H9 (cell line): ENCODE data around the gene ABHD4. TPM values are rescaled to one million over a fixed set of nuclear protein-coding genes. Genes with fewer than 3 reads are reported as not detected.

Experiments used
- DNase-seq: peaks from one replicate; pipeline ENCODE4 v3.0.0-alpha.2; 2017
- H2AFZ ChIP-seq: one replicate; pipeline ENCODE4 v1.6.1; 2013; ENCODE audit warnings: mild to moderate bottlenecking, low read length, control low read depth, moderate library complexity
- H2AK5ac ChIP-seq: 2 replicates; pipeline ENCODE4 v1.6.1; 2013; ENCODE audit warnings: low read length, control low read depth, mixed read lengths; ENCODE audit not compliant: insufficient read length
- H2BK120ac ChIP-seq: one replicate; pipeline ENCODE4 v1.6.1; 2013; ENCODE audit warnings: low read depth, mild to moderate bottlenecking, low read length, control low read depth, inconsistent platforms; ENCODE audit not compliant: poor library complexity, severe bottlenecking
- H2BK12ac ChIP-seq: 2 replicates; pipeline ENCODE4 v1.6.1; 2013; ENCODE audit warnings: low read length, control low read depth, mixed read lengths, low read depth; ENCODE audit not compliant: insufficient read length
- H2BK15ac ChIP-seq: 2 replicates; pipeline ENCODE4 v1.6.1; 2013; ENCODE audit warnings: low read depth, low read length, control low read depth
- H2BK20ac ChIP-seq: one replicate; pipeline ENCODE4 v1.6.1; 2013; ENCODE audit warnings: low read depth, mild to moderate bottlenecking, low read length, control low read depth, inconsistent platforms; ENCODE audit not compliant: poor library complexity, severe bottlenecking
- H2BK5ac ChIP-seq: 2 replicates; pipeline ENCODE4 v1.6.1; 2013; ENCODE audit warnings: low read length, control low read depth, mixed read lengths; ENCODE audit not compliant: insufficient read length
- H3K14ac ChIP-seq: 2 replicates; pipeline ENCODE4 v1.6.1; 2013; ENCODE audit warnings: low read length, control low read depth; ENCODE audit not compliant: insufficient read depth
- H3K18ac ChIP-seq: 2 replicates; pipeline ENCODE4 v1.6.1; 2013; ENCODE audit warnings: low read depth, mild to moderate bottlenecking, mixed read lengths, low read length, control low read depth; ENCODE audit not compliant: insufficient read length
- H3K23ac ChIP-seq: 2 replicates; pipeline ENCODE4 v1.6.1; 2013; ENCODE audit warnings: low read length, control low read depth, mixed read lengths, low read depth; ENCODE audit not compliant: insufficient read length
- H3K23me2 ChIP-seq: 2 replicates; pipeline ENCODE4 v1.6.1; 2013; ENCODE audit warnings: low read depth, mild to moderate bottlenecking, mixed read lengths, low read length, control low read depth; ENCODE audit not compliant: insufficient read length, poor library complexity, severe bottlenecking
- H3K27ac ChIP-seq: 2 replicates; pipeline ENCODE4 v1.5.1; 2013; ENCODE audit warnings: low read length, control low read depth, mixed read lengths, low read depth; ENCODE audit not compliant: insufficient read length
- H3K27me3 ChIP-seq: 2 replicates; pipeline ENCODE4 v1.6.1; 2013; ENCODE audit warnings: low read length, control low read depth, inconsistent platforms; ENCODE audit not compliant: insufficient read depth
- H3K4ac ChIP-seq: 2 replicates; pipeline ENCODE4 v1.6.1; 2013; ENCODE audit warnings: low read depth, mild to moderate bottlenecking, control low read depth, inconsistent platforms, low read length, moderate library complexity
- H3K4me1 ChIP-seq: 2 replicates; pipeline ENCODE4 v1.6.1; 2013; ENCODE audit warnings: low read length, control low read depth, inconsistent platforms; ENCODE audit not compliant: insufficient read depth
- H3K4me2 ChIP-seq: 2 replicates; pipeline ENCODE4 v1.6.1; 2013; ENCODE audit warnings: low read length, control low read depth, mixed read lengths; ENCODE audit not compliant: insufficient read length, insufficient read depth
- H3K56ac ChIP-seq: 2 replicates; pipeline ENCODE4 v1.6.1; 2013; ENCODE audit warnings: low read depth, mild to moderate bottlenecking, mixed read lengths, low read length, control low read depth; ENCODE audit not compliant: insufficient read length
- H3K79me1 ChIP-seq: 2 replicates; pipeline ENCODE4 v1.6.1; 2013; ENCODE audit warnings: low read depth, mild to moderate bottlenecking, moderate library complexity, low read length, control low read depth, inconsistent platforms; ENCODE audit not compliant: insufficient read depth, poor library complexity, severe bottlenecking
- H3K79me2 ChIP-seq: 2 replicates; pipeline ENCODE4 v1.6.1; 2013; ENCODE audit warnings: low read length, control low read depth, inconsistent platforms; ENCODE audit not compliant: insufficient read depth
- H3K9ac ChIP-seq: 2 replicates; pipeline ENCODE4 v1.6.1; 2013; ENCODE audit warnings: low read length, control low read depth, mixed read lengths; ENCODE audit not compliant: insufficient read length; ENCODE audit errors: extremely low read depth
- H3K9me3 ChIP-seq: one replicate; pipeline ENCODE4 v1.6.1; 2013; ENCODE audit warnings: low read depth, low read length, inconsistent platforms; ENCODE audit not compliant: control insufficient read depth
- H3T11ph ChIP-seq: one replicate; pipeline ENCODE4 v1.6.1; 2013; ENCODE audit warnings: mild to moderate bottlenecking, low read length, control low read depth, inconsistent platforms
- H4K20me1 ChIP-seq: one replicate; pipeline ENCODE4 v1.6.1; 2013; ENCODE audit not compliant: control insufficient read depth, insufficient read length, insufficient read depth
- H4K5ac ChIP-seq: 2 replicates; pipeline ENCODE4 v1.6.1; 2013; ENCODE audit warnings: low read depth, mild to moderate bottlenecking, mixed read lengths, low read length, control low read depth; ENCODE audit not compliant: insufficient read length
- H4K8ac ChIP-seq: replicated peaks from 2 replicates; pipeline ENCODE4 v1.6.1; 2013; ENCODE audit warnings: low read length, control low read depth, mixed read lengths, low read depth; ENCODE audit not compliant: insufficient read length
- H4K91ac ChIP-seq: 2 replicates; pipeline ENCODE4 v1.6.1; 2013; ENCODE audit warnings: low read depth, mild to moderate bottlenecking, moderate library complexity, mixed read lengths, low read length, control low read depth; ENCODE audit not compliant: insufficient read length
- H3K27ac Mint-ChIP-seq, 3 experiments: 2 replicates in 2 of 3; 3 replicates in 1 of 3; pipeline ENCODE4 v1.8.0; 2020 to 2021; ENCODE audit warnings: mixed read lengths in 3 of 3, mild to moderate bottlenecking in 1 of 3, moderate library complexity in 1 of 3
- H3K27me3 Mint-ChIP-seq: 2 replicates; pipeline ENCODE4 v1.8.0; 2021; ENCODE audit warnings: low read depth, mild to moderate bottlenecking, moderate library complexity, mixed read lengths
- H3K36me3 Mint-ChIP-seq, 3 experiments: 2 replicates in 2 of 3; 3 replicates in 1 of 3; pipeline ENCODE4 v1.8.0; 2020 to 2021; ENCODE audit warnings: low read depth in 3 of 3, mixed read lengths in 3 of 3; ENCODE audit not compliant: insufficient read depth in 1 of 3
- H3K4me1 Mint-ChIP-seq, 2 experiments: 2 replicates each; pipeline ENCODE4 v1.8.0; 2020; ENCODE audit warnings: mixed read lengths in 2 of 2
- H3K4me3 Mint-ChIP-seq, 2 experiments: 2 replicates in 1 of 2; 3 replicates in 1 of 2; pipeline ENCODE4 v1.8.0; 2020 to 2021; ENCODE audit warnings: mild to moderate bottlenecking in 2 of 2, mixed read lengths in 2 of 2, moderate library complexity in 1 of 2
- H3K9me3 Mint-ChIP-seq, 2 experiments: 2 replicates in 1 of 2; 3 replicates in 1 of 2; pipeline ENCODE4 v1.8.0; 2020; ENCODE audit warnings: mild to moderate bottlenecking in 2 of 2, mixed read lengths in 2 of 2, moderate library complexity in 1 of 2
- CTCF ChIP-seq: fragments of 200-600 bp; sonication (generic); conservative IDR thresholded peaks from 3 replicates; pipeline ENCODE4 v1.8.0; 2021; ENCODE audit warnings: antibody characterized with exemption, mild to moderate bottlenecking
- WGBS: extraction: QIAGEN DNeasy Blood & Tissue Kit; methylation state at CpG from one replicate; pipeline ENCODE4 v1.1.7; 2013; ENCODE audit warnings: missing lambda C conversion rate, low lambda C conversion rate, mixed read lengths; ENCODE audit not compliant: insufficient read length; ENCODE audit errors: extremely low coverage; 5-methylcytosine and 5-hydroxymethylcytosine counted together
- total RNA-seq: library from RNA; stranded (reverse); gene quantifications from 2 replicates; pipeline ENCODE4 v1.2.1, GENCODE V29; 2021

The ABHD4 gene
- total RNA-seq, 1 experiment from 2014 or later = 21.8 TPM

- Histone ChIP-seq H2BK15ac (no peak overlapping the region), H4K5ac (no peak overlapping the region), H3K9ac (no peak overlapping the region), H3K79me1 (no peaks in the 10 kb centered on the region), H2BK12ac (no peak overlapping the region), H3K9me3 (no peaks in the 10 kb centered on the region), H2BK120ac (no peak overlapping the region), H2AK5ac (no peak overlapping the region), H3K27ac (no peak overlapping the region), H3K4me1 (no peaks in the 10 kb centered on the region; the same call in 1 of the 2 replicates), H3K27me3 (no peaks in the 10 kb centered on the region), H4K91ac (no peak overlapping the region), H2AFZ (no peak overlapping the region), H3K56ac (no peak overlapping the region), H3K79me2 (no peaks in the 10 kb centered on the region), H3K18ac (no peak overlapping the region), H3K4me2 (no peak overlapping the region), H3K14ac (no peak overlapping the region), H2BK5ac (no peak overlapping the region), H2BK20ac (no peak overlapping the region), H3T11ph (no peak overlapping the region), H4K8ac (no peak overlapping the region), H3K4ac (no peak overlapping the region), H3K23ac (no peak overlapping the region), H3K23me2 (no peaks in the 10 kb centered on the region), H4K20me1 (no peaks in the 10 kb centered on the region)
- H3K27ac Mint-ChIP-seq = no peak overlapping the region
- peaks cover 11 to 12% of the 10 kb centered on the region in 2 experiments for H3K9me3 Mint-ChIP-seq
- no peak overlapping the region for H3K4me3 Mint-ChIP-seq
- peaks cover 3% of the 10 kb centered on the region for H3K27me3 Mint-ChIP-seq
- no peak for DNase-seq
- WGBS = no CpG with 5 or more reads among the region's 2 CpGs
- no peak for TF ChIP-seq CTCF
- H3K36me3 Mint-ChIP-seq = peaks cover 4 to 8% (median 5%) of the 10 kb centered on the region in 3 experiments
- peaks cover 9 to 11% of the 10 kb centered on the region in 2 experiments for H3K4me1 Mint-ChIP-seq
These were observed 24.2 kb downstream of the ABHD4 start for GRCh38 chr14:22622255-22622654.
